Activated T-cell treated with anti-CD3 and anti-CD28 coated beads, Interleukin-2, amount 50 U/mL, for 72 hours (primary cell): ENCODE measurements around the gene INSRR. TPM values are rescaled to one million over a fixed set of nuclear protein-coding genes. Genes with fewer than 3 reads are reported as not detected.
A peak's percentile ranks its signal among the peaks of the same experiment; 100 is the strongest.

Experiments used
- ATAC-seq, 2 donors: fragments of 150-1000 bp; cut with Tn5 transposase; replicated peaks in 1 of 2; 2 replicates each; pipeline ENCODE4 v1.10.0; 2021; ENCODE audit warnings: moderate library complexity in 2 of 2, mild to moderate bottlenecking in 1 of 2
- DNase-seq, 2 donors: peaks; one replicate each; pipeline ENCODE4 v3.0.0; 2021 to 2022; ENCODE audit warnings: mixed read lengths in 1 of 2
- H3K27ac Mint-ChIP-seq: one replicate; pipeline ENCODE4 v1.8.0; 2022; ENCODE audit warnings: mild to moderate bottlenecking, moderate library complexity, mixed read lengths
- H3K27me3 Mint-ChIP-seq: one replicate; pipeline ENCODE4 v1.8.0; 2022; ENCODE audit warnings: low read depth, mixed read lengths
- H3K36me3 Mint-ChIP-seq, 2 donors: one replicate each; pipeline ENCODE4 v1.8.0; 2022; ENCODE audit warnings: mixed read lengths in 2 of 2, mild to moderate bottlenecking in 1 of 2; ENCODE audit not compliant: insufficient read depth in 2 of 2
- H3K4me1 Mint-ChIP-seq: one replicate; pipeline ENCODE4 v1.8.0; 2022; ENCODE audit warnings: low read depth, mixed read lengths
- H3K4me3 Mint-ChIP-seq, 2 donors: one replicate each; pipeline ENCODE4 v1.8.0; 2022; ENCODE audit warnings: mild to moderate bottlenecking in 2 of 2, mixed read lengths in 2 of 2, moderate library complexity in 2 of 2
- H3K9me3 Mint-ChIP-seq, 2 donors: one replicate each; pipeline ENCODE4 v1.8.0; 2022; ENCODE audit warnings: mixed read lengths in 2 of 2
- total RNA-seq, 2 donors: library from RNA; stranded (reverse); gene quantifications; one replicate each; pipeline ENCODE4 v1.2.3, GENCODE V29; 2022

INSRR gene
- total RNA-seq, 2 donors from 2014 or later = 0.17 to 0.30 TPM

DNA sequence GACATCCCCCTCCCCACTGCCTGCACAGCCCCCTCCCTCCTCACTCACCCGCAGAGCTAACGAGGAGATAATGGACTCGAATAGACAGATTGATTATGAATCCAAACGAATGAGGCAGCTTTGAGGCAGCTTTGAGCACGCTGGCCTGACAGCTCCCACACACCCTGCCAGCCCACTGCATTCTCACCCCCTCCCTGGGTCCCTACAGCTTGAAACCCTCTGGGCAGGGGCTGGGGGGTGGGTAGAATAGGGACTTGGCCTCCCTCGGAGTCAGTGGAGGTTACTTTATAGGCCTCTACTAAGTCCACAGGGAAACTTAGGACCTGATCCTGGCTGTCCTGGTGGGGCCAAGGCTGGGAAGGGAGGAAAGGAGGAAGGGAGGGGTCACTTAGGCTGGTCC, 3.7 kb upstream of the INSRR start:
- peaks cover 54% of the 10 kb centered on the region for H3K27me3 Mint-ChIP-seq
- no peak overlapping the region for H3K27ac Mint-ChIP-seq
- no peaks in the 10 kb centered on the region for H3K9me3 Mint-ChIP-seq
- peaks cover 0 to 2% of the 10 kb centered on the region in 2 donors for H3K36me3 Mint-ChIP-seq
- ATAC-seq (no peak), DNase-seq (no peak)
- peaks cover 64% of the 10 kb centered on the region for H3K4me1 Mint-ChIP-seq
- peak overlapping the region; percentile 62 to 72 for H3K4me3 Mint-ChIP-seq

DNA sequence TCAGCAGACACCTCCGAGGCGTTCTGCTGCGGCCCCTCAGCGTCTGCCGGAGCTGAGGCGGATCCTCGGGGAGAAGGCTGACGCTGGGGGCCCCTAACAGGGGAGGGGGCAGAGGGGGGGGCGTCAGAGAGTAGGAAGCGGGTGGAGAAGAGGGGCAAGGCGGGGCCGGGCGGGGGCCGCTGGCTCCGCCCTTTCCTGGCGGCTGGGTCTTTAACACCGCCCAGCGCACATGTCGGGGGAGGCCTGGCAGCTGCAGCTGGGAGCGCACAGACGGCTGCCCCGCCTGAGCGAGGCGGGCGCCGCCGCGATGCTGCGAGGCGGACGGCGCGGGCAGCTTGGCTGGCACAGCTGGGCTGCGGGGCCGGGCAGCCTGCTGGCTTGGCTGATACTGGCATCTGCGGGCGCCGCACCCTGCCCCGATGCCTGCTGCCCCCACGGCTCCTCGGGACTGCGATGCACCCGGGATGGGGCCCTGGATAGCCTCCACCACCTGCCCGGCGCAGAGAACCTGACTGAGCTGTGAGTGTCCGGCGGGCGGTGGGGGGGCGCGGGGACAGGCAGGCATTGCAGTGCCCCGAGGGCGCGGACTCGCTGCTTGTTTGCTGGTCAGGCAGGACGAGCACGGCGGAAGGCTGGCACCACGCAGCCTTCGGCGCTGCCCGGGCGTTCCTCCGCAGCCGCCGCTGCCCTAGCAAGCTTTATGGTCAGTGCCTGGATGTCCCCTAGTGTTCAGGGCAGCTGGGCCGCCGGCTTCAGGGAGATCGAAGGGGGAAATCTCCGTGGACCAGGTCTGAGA, 1.9 kb upstream of the INSRR start, which contains the start of gene NTRK1:
TSS of gene NTRK1 (plus strand) at position 238 of the 796 bp plus-strand sequence. CDS start at position 308, 70 bp downstream.
- H3K27me3 Mint-ChIP-seq = peaks cover 66% of the 10 kb centered on the region
- H3K4me1 Mint-ChIP-seq = peaks cover 60% of the 10 kb centered on the region
- no peak within 1 kb of the TSS for H3K27ac Mint-ChIP-seq
- H3K4me3 Mint-ChIP-seq = peak within 1 kb of the TSS; percentile 86 to 91
- peak; percentile 65 to 74 for DNase-seq
- ATAC-seq = peak; percentile 75 to 77
- no peaks in the 10 kb centered on the region for H3K9me3 Mint-ChIP-seq
- H3K36me3 Mint-ChIP-seq = peaks cover 0 to 2% of the 10 kb centered on the region in 2 donors

DNA sequence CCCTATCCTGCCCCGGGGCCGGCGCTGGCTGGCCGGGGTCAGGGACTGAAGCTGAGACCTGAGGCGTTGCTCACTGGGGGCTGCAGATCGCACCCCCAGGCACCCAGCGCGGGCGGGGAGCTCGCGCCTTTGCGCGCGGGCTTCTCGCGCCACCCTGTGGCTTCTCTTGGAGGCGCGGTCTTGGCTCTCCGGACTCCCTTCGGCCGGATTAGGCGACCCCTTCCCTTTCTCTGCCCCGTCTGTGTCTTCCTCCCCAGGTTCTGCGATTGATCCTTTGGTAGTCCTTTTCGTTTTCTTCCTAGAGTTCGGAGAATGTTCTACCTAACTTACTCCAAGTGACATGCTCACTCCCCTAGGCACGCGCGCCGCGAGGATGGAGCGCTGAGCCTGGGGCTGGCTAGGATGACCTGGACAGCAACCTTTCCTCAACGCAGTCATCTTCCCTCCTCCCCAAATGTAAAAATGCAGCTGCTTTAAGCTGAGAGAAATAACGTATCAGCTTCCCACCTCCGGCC, 1.3 kb upstream of the INSRR start:
- Mint-ChIP-seq H3K9me3 (no peaks in the 10 kb centered on the region), H3K27ac (no peak overlapping the region), H3K27me3 (peaks cover 60% of the 10 kb centered on the region), H3K4me3 (peak overlapping the region; percentile 86 to 91), H3K36me3 (peaks cover 0 to 2% of the 10 kb centered on the region in 2 donors), H3K4me1 (peaks cover 53% of the 10 kb centered on the region)
- peak; percentile 67 to 71 for ATAC-seq
- DNase-seq = peak; percentile 74 to 81

DNA sequence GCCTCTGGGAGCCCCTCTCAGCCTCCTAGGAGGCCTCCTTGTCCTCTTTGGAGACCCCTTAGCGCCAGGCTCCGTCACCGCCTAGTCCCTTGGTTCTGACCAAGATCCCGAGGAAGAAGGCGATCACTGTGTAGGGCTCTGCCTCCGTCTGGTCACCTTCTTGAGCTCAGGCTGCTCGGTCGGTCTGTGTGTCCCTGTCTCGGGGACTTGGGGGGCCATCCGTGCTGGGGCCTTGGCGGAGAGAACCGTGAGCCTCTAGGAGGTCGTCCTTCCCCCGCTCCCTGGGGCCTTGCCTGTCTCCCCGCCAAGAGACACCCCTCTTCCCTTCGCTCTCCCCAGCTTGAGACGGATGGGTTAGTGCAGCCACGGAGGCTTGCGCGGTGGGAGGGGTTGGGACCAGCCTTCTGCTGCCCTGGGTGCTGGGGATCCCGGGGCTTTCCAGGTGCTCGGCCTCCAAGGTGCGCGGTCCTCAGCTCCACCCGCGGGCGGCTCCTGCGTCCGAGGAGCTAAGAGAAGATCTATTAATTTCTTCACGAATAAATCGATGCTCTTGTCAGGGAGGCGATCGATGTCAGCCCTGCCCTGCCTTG, 701 bp upstream of the INSRR start:
- ATAC-seq (peak; percentile 12 to 18), DNase-seq (peak; percentile 29 to 39)
- peaks cover 0 to 2% of the 10 kb centered on the region in 2 donors for H3K36me3 Mint-ChIP-seq

DNA sequence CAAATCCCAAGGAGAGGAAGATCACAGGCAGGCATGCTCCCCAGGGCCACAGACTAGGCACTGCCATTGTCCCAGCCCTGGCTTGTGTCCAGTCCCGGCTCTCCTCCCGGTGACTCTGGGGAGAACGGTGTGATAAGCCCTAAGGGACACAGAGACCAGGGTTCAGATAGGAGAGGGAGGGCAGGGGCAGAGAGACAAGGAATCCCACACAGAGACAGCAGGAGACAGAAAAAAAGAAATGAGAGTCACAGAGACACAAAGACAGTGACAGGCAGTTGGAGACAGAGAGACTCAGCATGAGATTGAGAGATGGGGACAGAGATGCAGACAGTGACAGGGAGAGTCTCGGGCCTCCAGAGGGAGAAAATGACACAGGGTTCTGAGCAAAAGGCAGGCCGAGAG, 361 bp downstream of the INSRR start:
- H3K27ac Mint-ChIP-seq = no peak overlapping the region
- peaks cover 50% of the 10 kb centered on the region for H3K27me3 Mint-ChIP-seq
- H3K36me3 Mint-ChIP-seq = peaks cover 0 to 2% of the 10 kb centered on the region in 2 donors
- H3K4me3 Mint-ChIP-seq = peak overlapping the region; percentile 34 to 75
- ATAC-seq = no peak
- no peaks in the 10 kb centered on the region for H3K9me3 Mint-ChIP-seq
- no peak for DNase-seq
- H3K4me1 Mint-ChIP-seq = peaks cover 42% of the 10 kb centered on the region

More for the DNA sequence above, 701 bp upstream of the INSRR start:
- H3K27ac Mint-ChIP-seq = no peak overlapping the region
- no peaks in the 10 kb centered on the region for H3K9me3 Mint-ChIP-seq
- peaks cover 60% of the 10 kb centered on the region for H3K27me3 Mint-ChIP-seq
- peaks cover 49% of the 10 kb centered on the region for H3K4me1 Mint-ChIP-seq
- peak overlapping the region; percentile 86 to 91 for H3K4me3 Mint-ChIP-seq

DNA sequence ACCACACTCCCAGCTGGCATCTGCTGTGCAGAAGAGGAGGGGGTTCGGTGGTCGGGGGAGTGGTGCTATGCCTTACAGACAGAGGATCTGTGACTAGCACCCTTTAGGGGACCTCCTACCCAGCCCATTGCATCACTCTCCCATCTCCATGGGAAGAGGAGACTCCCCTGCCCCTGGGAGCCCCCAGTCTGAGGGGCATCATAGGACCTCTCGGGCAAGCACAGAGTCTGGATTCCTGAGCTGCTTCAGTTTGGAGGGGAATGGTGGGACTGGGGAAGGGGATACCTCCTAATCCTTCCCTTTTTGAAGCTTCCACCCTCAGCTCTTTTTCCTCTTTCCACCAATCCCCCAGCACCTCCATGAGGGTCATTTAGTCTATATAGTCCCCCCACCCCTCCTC, 1.4 kb downstream of the INSRR start:
- H3K4me3 Mint-ChIP-seq = no peak overlapping the region
- peaks cover 0 to 2% of the 10 kb centered on the region in 2 donors for H3K36me3 Mint-ChIP-seq
- H3K4me1 Mint-ChIP-seq = peaks cover 32% of the 10 kb centered on the region
- DNase-seq (no peak), ATAC-seq (no peak)
- H3K27me3 Mint-ChIP-seq = peaks cover 45% of the 10 kb centered on the region
- H3K9me3 Mint-ChIP-seq = no peaks in the 10 kb centered on the region
- no peak overlapping the region for H3K27ac Mint-ChIP-seq

DNA sequence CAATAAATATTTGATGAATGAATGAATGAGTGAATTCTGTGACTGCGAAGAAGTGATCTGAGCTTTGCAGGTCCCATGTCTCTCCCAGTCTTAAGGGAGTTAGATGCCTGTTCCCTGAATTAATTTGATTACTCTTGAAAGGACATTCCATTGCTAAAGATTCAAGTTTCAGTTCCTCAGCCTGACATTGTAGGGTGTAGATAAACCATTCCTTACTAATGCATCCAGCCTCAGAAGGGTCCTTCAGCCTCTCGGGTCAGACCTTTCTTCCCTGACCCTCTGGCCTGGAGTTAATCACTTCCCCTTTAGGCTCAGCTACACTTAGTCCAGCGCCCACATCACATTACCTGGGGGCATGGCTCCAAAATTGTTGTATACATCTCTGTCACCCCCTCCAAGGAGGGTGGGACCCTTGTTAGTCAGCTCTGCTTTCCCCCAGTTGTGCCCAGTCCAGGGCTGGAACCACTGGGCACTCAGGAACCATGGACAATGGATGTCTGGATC, 2.6 kb downstream of the INSRR start:
- Mint-ChIP-seq H3K4me3 (no peak overlapping the region), H3K27me3 (peaks cover 34% of the 10 kb centered on the region), H3K27ac (no peak overlapping the region), H3K4me1 (peaks cover 23% of the 10 kb centered on the region), H3K36me3 (peaks cover 0 to 2% of the 10 kb centered on the region in 2 donors), H3K9me3 (no peaks in the 10 kb centered on the region)
- ATAC-seq (no peak), DNase-seq (no peak)

DNA sequence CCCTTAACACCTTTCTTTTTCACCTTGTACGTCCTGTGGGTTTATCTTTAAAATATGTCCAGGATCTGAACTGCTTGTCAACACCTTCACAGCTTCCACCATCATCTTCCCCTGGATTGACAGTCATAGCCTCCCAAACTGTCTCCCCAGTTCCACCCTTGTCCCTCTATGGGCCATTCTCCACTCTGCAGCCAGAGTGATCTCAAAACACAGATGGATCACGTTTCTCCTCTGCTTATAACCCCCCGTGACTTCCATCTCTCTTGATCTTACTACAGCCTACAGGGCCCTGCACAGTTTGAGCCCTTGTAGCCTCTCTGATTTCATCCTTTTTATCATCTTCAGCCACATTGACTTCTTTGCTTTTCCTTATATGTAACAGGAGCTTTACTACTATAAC, 4.3 kb downstream of the INSRR start:
- Mint-ChIP-seq H3K36me3 (no peaks in the 10 kb centered on the region), H3K4me3 (no peak overlapping the region), H3K9me3 (no peaks in the 10 kb centered on the region), H3K4me1 (peaks cover 12% of the 10 kb centered on the region), H3K27me3 (peaks cover 26% of the 10 kb centered on the region), H3K27ac (no peak overlapping the region)
- DNase-seq (no peak), ATAC-seq (no peak)

DNA sequence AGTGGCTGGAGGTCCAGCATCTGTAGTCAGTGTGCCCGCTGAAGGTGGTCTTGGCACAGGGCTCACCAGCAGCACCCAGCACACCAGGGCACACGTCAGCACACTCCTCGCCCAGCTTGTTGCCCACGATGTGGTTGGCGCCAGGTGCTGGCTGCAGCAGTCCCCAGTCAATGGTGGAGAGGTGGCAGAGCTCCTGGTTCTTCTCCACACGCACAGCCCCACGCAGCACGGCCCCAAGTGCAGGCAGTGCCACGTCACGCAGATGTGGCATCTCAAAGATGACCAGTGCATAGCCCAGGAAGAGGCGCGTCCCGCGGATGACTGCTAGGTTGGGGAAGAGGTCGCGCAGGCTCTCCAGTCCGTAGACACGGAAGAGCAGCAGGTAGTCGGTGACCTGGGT, 5.2 kb downstream of the INSRR start:
- DNase-seq (no peak), ATAC-seq (no peak)
- no peaks in the 10 kb centered on the region for H3K36me3 Mint-ChIP-seq
- H3K9me3 Mint-ChIP-seq = no peaks in the 10 kb centered on the region
- no peak overlapping the region for H3K4me3 Mint-ChIP-seq
- H3K27ac Mint-ChIP-seq = no peak overlapping the region
- H3K27me3 Mint-ChIP-seq = peaks cover 24% of the 10 kb centered on the region
- H3K4me1 Mint-ChIP-seq = peaks cover 11% of the 10 kb centered on the region

DNA sequence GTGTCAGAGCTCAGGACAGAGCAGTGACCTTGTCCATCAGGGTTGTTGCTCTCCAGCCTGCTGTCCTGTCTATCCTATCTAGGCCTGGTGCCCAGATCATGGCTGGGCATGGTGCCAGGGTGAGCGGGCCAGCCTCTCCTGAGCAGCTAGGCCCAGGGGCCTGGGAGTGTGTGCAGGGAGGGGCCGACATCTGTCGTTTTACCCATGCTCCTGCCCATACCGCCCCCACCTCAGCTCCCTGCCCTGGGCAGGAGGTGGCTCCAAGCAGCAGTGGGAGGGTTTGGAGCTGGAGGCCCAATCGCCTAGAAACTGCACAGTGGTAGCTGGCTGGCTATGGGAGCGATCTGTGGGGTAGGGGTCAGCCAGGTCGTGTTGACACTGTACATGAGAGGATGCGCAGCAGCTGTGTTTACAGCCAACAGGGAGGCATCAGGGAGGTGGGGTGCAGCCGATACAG, 6.5 kb downstream of the INSRR start:
- Mint-ChIP-seq H3K27me3 (peaks cover 22% of the 10 kb centered on the region), H3K9me3 (no peaks in the 10 kb centered on the region), H3K36me3 (no peaks in the 10 kb centered on the region), H3K4me1 (peaks cover 16% of the 10 kb centered on the region), H3K4me3 (no peak overlapping the region), H3K27ac (no peak overlapping the region)
- DNase-seq (no peak), ATAC-seq (no peak)

DNA sequence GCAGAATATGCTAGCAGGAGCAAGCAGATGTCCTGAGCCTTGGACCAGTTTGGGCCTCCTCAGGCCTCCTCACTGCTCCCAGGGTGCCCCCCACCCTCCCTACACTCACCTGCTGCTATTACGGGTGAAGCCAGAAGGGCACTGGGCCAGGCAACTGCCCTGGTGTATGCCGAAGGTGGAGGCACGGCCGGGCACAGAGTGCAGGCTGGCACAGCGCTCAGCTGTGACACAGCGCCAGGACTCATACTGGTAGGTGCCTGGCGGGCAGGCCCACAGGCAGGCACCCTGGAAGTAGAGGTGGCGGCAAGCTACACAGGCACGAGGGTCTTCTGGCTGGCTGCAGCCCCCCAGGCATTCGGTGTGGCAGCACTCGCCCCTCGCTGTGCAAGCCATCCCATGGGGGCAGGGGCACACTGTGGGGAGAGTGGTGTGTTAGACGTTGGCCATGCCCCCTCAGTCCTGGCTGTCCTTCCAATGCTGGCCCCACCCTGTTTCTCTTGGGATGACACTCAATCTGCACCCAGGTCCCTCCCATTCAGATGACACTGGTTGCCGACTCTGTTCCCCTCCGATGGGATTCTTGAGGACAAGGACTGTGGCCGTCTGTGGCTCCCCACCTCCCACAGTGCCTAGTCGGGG, 7.0 kb downstream of the INSRR start:
- H3K27ac Mint-ChIP-seq = no peak overlapping the region
- H3K4me1 Mint-ChIP-seq = peaks cover 21% of the 10 kb centered on the region
- ATAC-seq (no peak), DNase-seq (no peak)
- H3K9me3 Mint-ChIP-seq = no peaks in the 10 kb centered on the region
- no peaks in the 10 kb centered on the region for H3K36me3 Mint-ChIP-seq
- peaks cover 22% of the 10 kb centered on the region for H3K27me3 Mint-ChIP-seq
- H3K4me3 Mint-ChIP-seq = no peak overlapping the region

DNA sequence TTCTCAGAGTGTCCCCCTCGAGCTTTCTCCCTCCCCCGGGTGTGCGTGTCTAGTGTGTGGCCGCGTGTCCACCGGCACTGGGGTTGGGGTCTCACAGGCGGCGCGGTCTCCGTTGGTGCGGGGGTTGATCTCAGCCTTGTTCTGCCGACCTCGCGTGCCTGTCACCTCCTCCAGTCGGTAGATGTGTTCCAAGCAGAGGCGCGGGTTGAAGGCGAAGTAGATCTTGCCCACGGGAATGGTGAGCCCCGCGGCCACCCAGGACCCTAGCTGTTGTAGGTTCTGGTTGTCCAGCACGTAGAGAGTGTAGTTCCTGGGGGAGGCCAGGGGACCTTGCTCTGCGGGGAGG, 9.8 kb downstream of the INSRR start:
- no peak for DNase-seq
- peaks cover 34% of the 10 kb centered on the region for H3K4me1 Mint-ChIP-seq
- no peak overlapping the region for H3K27ac Mint-ChIP-seq
- no peak for ATAC-seq
- H3K27me3 Mint-ChIP-seq = peaks cover 45% of the 10 kb centered on the region
- peak overlapping the region; percentile 49 to 59 for H3K4me3 Mint-ChIP-seq
- no peaks in the 10 kb centered on the region for H3K9me3 Mint-ChIP-seq
- H3K36me3 Mint-ChIP-seq = no peaks in the 10 kb centered on the region
